Measurements from ENCODE around the gene FAM186B. TPM values are rescaled to one million over a fixed set of nuclear protein-coding genes. Genes with fewer than 3 reads are reported as not detected.
A peak's percentile ranks its signal among the peaks of the same experiment; 100 is the strongest.

FAM186B gene
- total and polyA plus RNA-seq, 7 experiments from 2014 or later: 0.13 to 1.1 (median 0.31) TPM

GRCh38 chr12:49636979-49637755 is 31.7 kb upstream of the FAM186B start:
- intact Hi-C loops (cut with micrococcal nuclease): loop anchor here (1.0 to 5.0 kb wide), 8 partner anchors 70 to 205 kb away; partner anchors contain the start of genes FMNL3 (in 2 of the 2), BCDIN3D (in 1 of the 2), NCKAP5L (in 1 of the 2) and TMBIM6 (in 1 of the 2)
- ChIA-PET CTCF (interaction anchor here (0.7 to 4.5 kb wide), 25 partner anchors 8 to 434 kb away, joined by 3 to 39 read pairs (median 5); partner anchors contain the start of genes BCDIN3D, FMNL3, PRPF40B and TMBIM6), POLR2A (interaction anchor here (0.6 to 4.7 kb wide), 8 partner anchors 12 to 104 kb away, joined by 3 to 29 read pairs (median 4); partner anchors contain the start of genes FMNL3, PRPF40B and TMBIM6)
- peaks cover 0 to 3% (median 0%) of the 10 kb centered on the region in 5 donors for H3K36me3 Mint-ChIP-seq
- H3K27ac ChIP-seq (ENCODE audit: low read depth, low read length): peak overlapping the region; percentile 38
- DNase-seq (peak in 8 of 9 donors; percentile 45 to 71 (median 61)), ATAC-seq (peak; percentile 95)
- peaks cover 6 to 11% of the 10 kb centered on the region in 2 donors for H3K4me1 ChIP-seq (ENCODE audit: control insufficient read depth in 2 of 2, insufficient read depth in 2 of 2, low read length in 2 of 2)
- H3K4me3 ChIP-seq (ENCODE audit: low read length): no peak overlapping the region
- no peaks in the 10 kb centered on the region for H3K27me3 ChIP-seq (ENCODE audit: control insufficient read depth in 2 of 2, insufficient read depth in 2 of 2, low read length in 2 of 2)
- peak overlapping the region in 1 of 10 donors; percentile 20 for H3K4me3 Mint-ChIP-seq
- H3K36me3 ChIP-seq (ENCODE audit: control insufficient read depth in 2 of 3, insufficient read depth in 3 of 3, low read length in 3 of 3): peaks cover 0 to 3% (median 0%) of the 10 kb centered on the region in 3 experiments
- H3K9me3 ChIP-seq (ENCODE audit: control insufficient read depth in 2 of 3, low read length in 3 of 3): no peaks in the 10 kb centered on the region
- H3K4me1 Mint-ChIP-seq: peaks cover 10 to 36% (median 26%) of the 10 kb centered on the region in 7 donors
- peak overlapping the region; percentile 13 to 90 (median 68) for H3K27ac Mint-ChIP-seq
- no peaks in the 10 kb centered on the region for H3K27me3 Mint-ChIP-seq
- H3K9me3 Mint-ChIP-seq: no peaks in the 10 kb centered on the region

- H3K4me3 Mint-ChIP-seq: peak overlapping the region in 1 of 10 donors; percentile 20
- peaks cover 0 to 2% (median 0%) of the 10 kb centered on the region in 11 donors for H3K9me3 Mint-ChIP-seq
- H3K27ac Mint-ChIP-seq: peak overlapping the region in 8 of 9 donors; percentile 3 to 90 (median 68)
- CTCF ChIA-PET: interaction anchor here (0.8 to 4.5 kb wide), 18 partner anchors 8 to 434 kb away, joined by 3 to 39 read pairs (median 6); partner anchors contain the start of genes BCDIN3D, FMNL3 and PRPF40B
- Histone ChIP-seq H3K9me3 (ENCODE audit: control insufficient read depth in 2 of 3, low read length in 3 of 3) (no peaks in the 10 kb centered on the region), H3K4me3 (ENCODE audit: low read length) (no peak overlapping the region), H3K36me3 (ENCODE audit: control insufficient read depth in 2 of 3, insufficient read depth in 3 of 3, low read length in 3 of 3) (no peaks in the 10 kb centered on the region), H3K27me3 (ENCODE audit: control insufficient read depth in 2 of 2, insufficient read depth in 2 of 2, low read length in 2 of 2) (no peaks in the 10 kb centered on the region), H3K27ac (ENCODE audit: low read depth, low read length) (no peak overlapping the region), H3K4me1 (ENCODE audit: control insufficient read depth in 2 of 2, insufficient read depth in 2 of 2, low read length in 2 of 2) (peaks cover 6 to 11% of the 10 kb centered on the region in 2 donors)
- DNase-seq: no peak
- H3K36me3 Mint-ChIP-seq: peaks cover 0 to 4% (median 0%) of the 10 kb centered on the region in 5 donors
- H3K27me3 Mint-ChIP-seq: no peaks in the 10 kb centered on the region
- intact Hi-C loops (cut with micrococcal nuclease): loop anchor here (2.0 to 5.0 kb wide), 5 partner anchors 70 to 206 kb away; partner anchors contain the start of genes BCDIN3D (in 1 of the 2), FMNL3 (in 1 of the 2) and NCKAP5L (in 1 of the 2)
- POLR2A ChIA-PET: interaction anchor here (0.8 to 4.7 kb wide), 6 partner anchors 13 to 105 kb away, joined by 3 to 29 read pairs (median 6); partner anchors contain the start of genes FMNL3, PRPF40B and TMBIM6
- no peak for ATAC-seq
- H3K4me1 Mint-ChIP-seq: peaks cover 10 to 39% (median 26%) of the 10 kb centered on the region in 7 donors
Measured at GRCh38 chr12:49636574-49636973, 31.1 kb upstream of the FAM186B start.

- Histone ChIP-seq H3K36me3 (ENCODE audit: control insufficient read depth in 2 of 3, insufficient read depth in 3 of 3, low read length in 3 of 3) (no peaks in the 10 kb centered on the region), H3K27me3 (ENCODE audit: control insufficient read depth in 2 of 2, insufficient read depth in 2 of 2, low read length in 2 of 2) (no peaks in the 10 kb centered on the region), H3K27ac (ENCODE audit: low read depth, low read length) (no peak overlapping the region), H3K4me3 (ENCODE audit: low read length) (no peak overlapping the region), H3K9me3 (ENCODE audit: control insufficient read depth in 2 of 3, low read length in 3 of 3) (no peaks in the 10 kb centered on the region), H3K4me1 (ENCODE audit: control insufficient read depth in 2 of 2, insufficient read depth in 2 of 2, low read length in 2 of 2) (peaks cover 6 to 11% of the 10 kb centered on the region in 2 donors)
- peaks cover 0 to 4% (median 0%) of the 10 kb centered on the region in 5 donors for H3K36me3 Mint-ChIP-seq
- no peaks in the 10 kb centered on the region for H3K27me3 Mint-ChIP-seq
- H3K27ac Mint-ChIP-seq: peak overlapping the region in 5 of 9 donors; percentile 25 to 82 (median 41)
- peaks cover 0 to 2% (median 0%) of the 10 kb centered on the region in 11 donors for H3K9me3 Mint-ChIP-seq
- DNase-seq (no peak), ATAC-seq (no peak)
- intact Hi-C loops (cut with micrococcal nuclease): loop anchor here (2.0 to 5.0 kb wide), 5 partner anchors 71 to 207 kb away; partner anchors contain the start of genes BCDIN3D (in 1 of the 2), FMNL3 (in 1 of the 2) and NCKAP5L (in 1 of the 2)
- ChIA-PET CTCF (interaction anchor here (0.6 to 4.5 kb wide), 8 partner anchors 8 to 258 kb away, joined by 3 to 39 read pairs (median 11); partner anchors contain the start of genes FMNL3 and PRPF40B), POLR2A (interaction anchor here (4.7 kb wide), 1 partner anchor 72 kb away, joined by 29 read pairs; the partner anchor contains the start of gene FMNL3)
- H3K4me1 Mint-ChIP-seq: peaks cover 10 to 39% (median 26%) of the 10 kb centered on the region in 7 donors
- no peak overlapping the region for H3K4me3 Mint-ChIP-seq
Measured at GRCh38 chr12:49635656-49636055, 30.2 kb upstream of the FAM186B start.

DNA sequence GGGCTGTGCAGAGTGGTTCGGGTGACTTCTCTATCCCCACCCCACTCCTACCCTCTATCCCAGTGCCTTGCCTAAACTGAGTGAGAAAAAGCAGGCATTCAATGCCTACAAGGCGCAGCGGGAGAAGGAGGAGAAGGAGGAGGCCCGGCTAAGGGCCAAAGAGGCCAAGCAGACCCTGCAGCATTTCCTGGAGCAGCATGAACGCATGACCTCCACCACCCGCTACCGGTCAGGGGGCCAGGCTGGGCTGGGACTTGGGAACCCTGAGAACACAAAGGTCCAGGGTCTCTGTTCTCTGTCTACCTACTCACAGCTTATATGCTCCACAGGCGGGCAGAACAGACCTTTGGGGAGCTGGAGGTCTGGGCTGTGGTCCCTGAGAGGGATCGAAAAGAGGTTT is 29.6 kb upstream of the FAM186B start:
- Mint-ChIP-seq H3K27ac (peak overlapping the region in 1 of 9 donors; percentile 25), H3K9me3 (peaks cover 0 to 2% (median 0%) of the 10 kb centered on the region in 11 donors), H3K4me3 (no peak overlapping the region), H3K36me3 (peaks cover 0 to 4% (median 0%) of the 10 kb centered on the region in 5 donors), H3K4me1 (peaks cover 10 to 39% (median 24%) of the 10 kb centered on the region in 7 donors), H3K27me3 (no peaks in the 10 kb centered on the region)
- Histone ChIP-seq H3K36me3 (ENCODE audit: control insufficient read depth in 2 of 3, insufficient read depth in 3 of 3, low read length in 3 of 3) (no peaks in the 10 kb centered on the region), H3K27ac (ENCODE audit: low read depth, low read length) (no peak overlapping the region), H3K9me3 (ENCODE audit: control insufficient read depth in 2 of 3, low read length in 3 of 3) (no peaks in the 10 kb centered on the region), H3K27me3 (ENCODE audit: control insufficient read depth in 2 of 2, insufficient read depth in 2 of 2, low read length in 2 of 2) (no peaks in the 10 kb centered on the region), H3K4me3 (ENCODE audit: low read length) (no peak overlapping the region), H3K4me1 (ENCODE audit: control insufficient read depth in 2 of 2, insufficient read depth in 2 of 2, low read length in 2 of 2) (peaks cover 6 to 11% of the 10 kb centered on the region in 2 donors)
- POLR2A ChIA-PET: interaction anchor here (4.7 kb wide), 1 partner anchor 73 kb away, joined by 29 read pairs; the partner anchor contains the start of gene FMNL3
- DNase-seq (no peak), ATAC-seq (no peak)
- CTCF ChIA-PET: interaction anchor here (0.6 to 4.5 kb wide), 4 partner anchors 10 to 258 kb away, joined by 3 to 39 read pairs (median 22); partner anchors contain the start of gene PRPF40B
- intact Hi-C loops (cut with micrococcal nuclease): loop anchor here (5.0 kb wide), 3 partner anchors 127 to 207 kb away; partner anchors contain the start of genes BCDIN3D (in 1 of the 2) and NCKAP5L (in 1 of the 2)

DNA sequence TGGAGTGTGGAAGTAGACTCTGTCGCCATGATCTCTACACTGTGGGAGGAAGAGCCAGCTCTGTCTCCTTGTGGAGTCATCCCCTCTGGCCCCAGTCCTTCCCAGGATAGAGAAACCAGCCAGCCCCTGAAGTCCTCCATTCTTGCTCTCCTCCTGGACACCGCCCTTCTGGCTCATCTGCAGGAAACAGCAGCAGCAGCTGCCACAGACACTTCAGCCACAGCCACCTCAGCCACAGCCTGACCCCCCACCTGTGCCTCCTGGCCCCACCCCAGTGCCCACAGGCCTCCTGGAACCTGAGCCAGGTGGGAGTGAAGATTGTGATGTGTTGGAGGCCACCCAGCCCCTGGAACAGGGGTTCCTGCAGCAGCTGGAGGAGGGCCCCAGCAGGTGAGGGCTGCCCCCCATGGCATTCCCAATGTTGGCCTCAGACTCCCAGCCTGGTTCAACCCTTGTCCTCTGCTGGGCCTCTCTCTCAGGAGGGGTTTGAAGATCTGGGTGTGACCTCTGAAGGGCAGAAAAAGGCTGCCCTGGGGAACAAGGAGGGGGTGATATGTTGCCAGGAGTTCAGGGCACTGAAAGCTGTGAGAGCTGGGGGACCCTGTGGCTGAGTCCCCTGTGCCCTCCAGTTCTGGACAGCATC is 28.4 kb upstream of the FAM186B start:
- H3K36me3 ChIP-seq (ENCODE audit: control insufficient read depth in 2 of 3, insufficient read depth in 3 of 3, low read length in 3 of 3): no peaks in the 10 kb centered on the region
- H3K4me1 ChIP-seq (ENCODE audit: control insufficient read depth in 2 of 2, insufficient read depth in 2 of 2, low read length in 2 of 2): peaks cover 6 to 11% of the 10 kb centered on the region in 2 donors
- Mint-ChIP-seq H3K27ac (peak overlapping the region in 2 of 9 donors; percentile 16 to 72), H3K4me1 (peaks cover 10 to 33% (median 21%) of the 10 kb centered on the region in 7 donors), H3K4me3 (no peak overlapping the region), H3K27me3 (no peaks in the 10 kb centered on the region), H3K36me3 (peaks cover 0 to 4% (median 0%) of the 10 kb centered on the region in 5 donors), H3K9me3 (peaks cover 0 to 2% (median 0%) of the 10 kb centered on the region in 11 donors)
- no peak overlapping the region for H3K27ac ChIP-seq (ENCODE audit: low read depth, low read length)
- H3K9me3 ChIP-seq (ENCODE audit: control insufficient read depth in 2 of 3, low read length in 3 of 3): no peaks in the 10 kb centered on the region
- ATAC-seq: no peak
- DNase-seq: no peak
- intact Hi-C loops (cut with micrococcal nuclease): no loop called here
- ChIA-PET CTCF (no interaction called here), POLR2A (interaction anchor here (2.0 kb wide), 1 partner anchor 11 kb away, joined by 7 read pairs; no protein-coding TSS in a partner anchor)
- H3K4me3 ChIP-seq (ENCODE audit: low read length): no peak overlapping the region
- H3K27me3 ChIP-seq (ENCODE audit: control insufficient read depth in 2 of 2, insufficient read depth in 2 of 2, low read length in 2 of 2): no peaks in the 10 kb centered on the region

Measured in naive thymus-derived CD4-positive, alpha-beta T cell (primary cell).